HepG2 (cell line): ENCODE results near the gene FRMD4A. TPM values are rescaled to one million over a fixed set of nuclear protein-coding genes. Genes with fewer than 3 reads are reported as not detected.

Experiments used
- ATAC-seq: fragments of 200-7000 bp; cut with Tn5 transposase; 3 replicates; pipeline ENCODE4 v1.9.1; 2020; ENCODE audit warnings: mild to moderate bottlenecking, moderate library complexity
- BruUV-seq: library from RNA; stranded (reverse); fragments of 400-500 nt; replicated peaks from 2 replicates; lab custom pipeline; 2021; lab: Mats Ljungman, UMichigan
- CTCF ChIA-PET: fragments of 300-600 bp; formaldehyde crosslinking; extraction: SDS; loops from one replicate; lab custom pipeline; 2021; ENCODE audit warnings: low total read pairs, inconsistent platforms, low intra/inter-chr PET ratio; lab: Yijun Ruan, JAX
- POLR2A ChIA-PET: fragments of 350-600 bp; sonication (Branson Sonifier 250); formaldehyde crosslinking; loops from one replicate; lab custom pipeline; 2020; ENCODE audit warnings: antibody characterized with exemption, inconsistent platforms; lab: Yijun Ruan, JAX
- DNase-seq: peaks from one replicate; pipeline ENCODE4 v3.0.0-alpha.2; 2015; ENCODE audit warnings: low spot score
- FAIRE-seq: peaks from 3 replicates; lab custom pipeline; 2011; peaks lifted over from hg19 to GRCh38; lab: Jason Lieb, UNC
- H2AFZ ChIP-seq: one replicate; pipeline ENCODE4 v1.6.1; 2011; ENCODE audit warnings: low read length, inconsistent platforms
- H3K27ac ChIP-seq: fragments of 300-600 bp; 3 replicates; pipeline ENCODE4 v1.8.0; 2011; ENCODE audit warnings: mixed run types, mild to moderate bottlenecking, mixed read lengths, low read length, inconsistent platforms; ENCODE audit not compliant: insufficient read depth; ENCODE audit errors: extremely low read length
- H3K27me3 ChIP-seq, 2 experiments: fragments of 200-600 bp in 1 of 2; 2 replicates in 1 of 2; 3 replicates in 1 of 2; pipeline versions ENCODE4 v1.6.0 to v1.8.0; 2011; ENCODE audit warnings: low read length in 2 of 2, mild to moderate bottlenecking in 2 of 2, moderate library complexity in 2 of 2, inconsistent platforms in 1 of 2; ENCODE audit not compliant: insufficient read depth in 2 of 2, control insufficient read depth in 1 of 2
- H3K36me3 ChIP-seq, 2 experiments: fragments of 200-600 bp in 1 of 2; replicated peaks in 1 of 2; 2 replicates in 1 of 2; 3 replicates in 1 of 2; pipeline versions ENCODE4 v1.5.1 to v1.8.0; 2011; ENCODE audit warnings: low read length in 2 of 2, inconsistent platforms in 1 of 2; ENCODE audit not compliant: insufficient read depth in 2 of 2, control insufficient read depth in 1 of 2
- H3K4me1 ChIP-seq: 2 replicates; pipeline ENCODE4 v1.5.1; 2012; ENCODE audit warnings: low read length, inconsistent platforms; ENCODE audit not compliant: insufficient read depth
- H3K4me2 ChIP-seq: 2 replicates; pipeline ENCODE4 v1.6.0; 2011; ENCODE audit warnings: low read depth, low read length, inconsistent platforms
- H3K4me3 ChIP-seq, 3 experiments: fragments of 200-600 bp in 1 of 3; sonication (generic), shearing (Covaris generic) in 1 of 3; replicated peaks in 1 of 3; 2 replicates each; pipeline ENCODE4 v1.5.1; 2011 to 2016; ENCODE audit warnings: low read length in 3 of 3, inconsistent platforms in 2 of 3, low read depth in 2 of 3, mild to moderate bottlenecking in 2 of 3, control low read depth in 1 of 3, mixed read lengths in 1 of 3; ENCODE audit not compliant: insufficient read depth in 1 of 3
- H3K79me2 ChIP-seq: one replicate; pipeline ENCODE4 v1.6.1; 2011; ENCODE audit warnings: low read length, inconsistent platforms; ENCODE audit not compliant: insufficient read depth
- H3K9ac ChIP-seq: 2 replicates; pipeline ENCODE4 v1.6.0; 2011; ENCODE audit warnings: mild to moderate bottlenecking, low read depth, low read length, inconsistent platforms; ENCODE audit not compliant: insufficient read depth
- H3K9me3 ChIP-seq: 2 replicates; pipeline ENCODE4 v1.5.1; 2012; ENCODE audit warnings: mild to moderate bottlenecking, low read length
- H4K20me1 ChIP-seq: 2 replicates; pipeline ENCODE4 v1.6.0; 2011; ENCODE audit warnings: inconsistent platforms, mild to moderate bottlenecking, low read length, moderate library complexity; ENCODE audit not compliant: insufficient read depth
- KLF12 ChIP-seq: sonication (generic); formaldehyde crosslinking; IDR thresholded peaks from 2 replicates; pipeline ENCODE4 v1.4.0; 2020; ENCODE audit warnings: missing genetic modification reagents, borderline replicate concordance
- MZF1 ChIP-seq: sonication (generic); formaldehyde crosslinking; IDR thresholded peaks from 2 replicates; pipeline ENCODE4 v1.8.1; 2023; ENCODE audit warnings: mild to moderate bottlenecking, missing genetic modification reagents, borderline replicate concordance
- RCOR2 ChIP-seq: IDR thresholded peaks from 2 replicates; pipeline ENCODE4 v1.6.1; 2016; ENCODE audit warnings: missing biosample characterization, missing genetic modification reagents
- SRY ChIP-seq: sonication (generic); formaldehyde crosslinking; IDR thresholded peaks from 2 replicates; pipeline ENCODE4 v1.8.0; 2022; ENCODE audit warnings: mild to moderate bottlenecking, missing genetic modification reagents
- ZNF124 ChIP-seq: sonication (generic); formaldehyde crosslinking; IDR thresholded peaks from 2 replicates; pipeline ENCODE4 v1.4.0; 2020; ENCODE audit warnings: missing genetic modification reagents
- ZNF143 ChIP-seq: sonication (generic); formaldehyde crosslinking; IDR thresholded peaks from 2 replicates; pipeline ENCODE4 v1.4.0; 2020; ENCODE audit warnings: missing genetic modification reagents
- ZNF556 ChIP-seq: sonication (generic); formaldehyde crosslinking; IDR thresholded peaks from 2 replicates; pipeline ENCODE4 v1.4.0; 2020; ENCODE audit warnings: mild to moderate bottlenecking, missing genetic modification reagents, borderline replicate concordance
- ZNF839 ChIP-seq: sonication (generic); formaldehyde crosslinking; IDR thresholded peaks from 2 replicates; pipeline ENCODE4 v1.4.0; 2020; ENCODE audit warnings: missing genetic modification reagents, mild to moderate bottlenecking, borderline replicate concordance
- WGBS: methylation state at CpG from one replicate; pipeline ENCODE4 v1.1.6; 2017; ENCODE audit warnings: low lambda C conversion rate; 5-methylcytosine and 5-hydroxymethylcytosine counted together
- in situ Hi-C: cut with HindIII; loops from 2 replicates; pipeline ENCODE4 v1.10.0; 2017; ENCODE audit warnings: low pct_unique_long_range_greater_than_20kb; ENCODE audit not compliant: extremely low pct_ligation_motif_present
- intact Hi-C: fragments of 100-400 bp; cut with micrococcal nuclease; formaldehyde crosslinking; loops from one replicate; pipeline ENCODE4 v1.10.0; 2022; ENCODE audit not compliant: unreplicated experiment
- polyA plus RNA-seq, 8 experiments: library from polyadenylated mRNA; depleted of rRNA in 3 of 8; stranded (reverse) in 7 of 8; unstranded in 1 of 8; fragments of >200 nt; fragmentation: Illumina TruSeq in 4 of 8; extraction: Trizol in 4 of 8; gene quantifications; 2 replicates each; pipeline versions ENCODE4 v1.2.1 to v1.2.3, GENCODE V29; 2011 to 2016; ENCODE audit warnings: low read depth in 4 of 8, missing spikeins in 1 of 8, mixed read lengths in 1 of 8; ENCODE audit not compliant: insufficient read depth in 1 of 8
- total RNA-seq, 5 experiments: library from RNA; depleted of rRNA; stranded (reverse); fragments of >200 nt; fragmentation: Illumina TruSeq; extraction: Trizol; gene quantifications; 2 replicates each; pipeline ENCODE4 v1.2.3, GENCODE V29; 2016; ENCODE audit warnings: low read depth in 1 of 5
- TF ChIP-seq, protein P1 (sequence below): IDR thresholded peaks from 2 replicates; pipeline ENCODE4 v1.6.1; 2016; ENCODE audit warnings: low read depth, control low read depth
- TF ChIP-seq, protein P2 (sequence below): sonication (generic); formaldehyde crosslinking; IDR thresholded peaks from 2 replicates; pipeline ENCODE4 v1.5.0; 2020; ENCODE audit warnings: mild to moderate bottlenecking, missing genetic modification reagents, borderline replicate concordance
- TF ChIP-seq, protein P3 (sequence below): conservative IDR thresholded peaks from 2 replicates; pipeline ENCODE4 v1.6.1; 2018; ENCODE audit warnings: missing genetic modification reagents

The FRMD4A gene
- total and polyA plus RNA-seq, 2 of the 13 experiments (the other 11 are each of a cell fraction or from before 2014, with no cell fraction given): 0.09 to 0.26 TPM

DNA sequence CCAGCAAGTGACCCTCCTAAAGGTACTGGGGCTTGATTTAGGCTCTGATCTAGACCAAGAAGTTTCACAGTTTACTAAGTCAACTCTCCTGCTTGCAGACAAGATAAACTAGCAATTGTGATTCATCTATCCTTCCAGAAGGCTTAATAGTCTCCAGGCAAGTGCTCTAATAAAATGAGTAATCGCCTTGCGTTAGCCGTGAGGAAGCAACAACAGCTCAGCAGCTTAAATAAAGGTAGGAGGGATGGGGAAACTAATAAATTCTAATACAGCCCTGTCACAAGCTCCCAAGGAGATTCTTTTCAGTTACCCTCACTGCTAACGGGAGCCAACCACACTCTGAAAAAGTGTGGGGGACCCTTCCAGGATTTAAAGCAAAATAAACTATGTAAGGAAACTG is 48.4 kb downstream of the FRMD4A start:
- no peak overlapping the region for H3K4me2 ChIP-seq
- H3K9ac ChIP-seq: no peak overlapping the region
- no peaks in the 10 kb centered on the region for H3K4me1 ChIP-seq
- DNase-seq: no peak
- no TSS peak for BruUV-seq
- ChIA-PET CTCF (no interaction called here), POLR2A (no interaction called here)
- no peak for FAIRE-seq
- no peak overlapping the region for H3K27ac ChIP-seq
- H2AFZ ChIP-seq: no peak overlapping the region
- no peaks in the 10 kb centered on the region for H4K20me1 ChIP-seq
- ATAC-seq: no peak
- no peaks in the 10 kb centered on the region for H3K9me3 ChIP-seq
- H3K79me2 ChIP-seq: no peaks in the 10 kb centered on the region
- H3K36me3 ChIP-seq: no peaks in the 10 kb centered on the region
- H3K4me3 ChIP-seq: no peak overlapping the region
- H3K27me3 ChIP-seq: peaks cover 0 to 10% of the 10 kb centered on the region in 2 experiments; a peak in 1 of 5 replicates
- intact Hi-C loops: no loop called here
- in situ Hi-C loops: no loop called here
- WGBS: 51% methylated on average over 4 of the region's 4 CpGs
- TF ChIP-seq, protein P1, sequence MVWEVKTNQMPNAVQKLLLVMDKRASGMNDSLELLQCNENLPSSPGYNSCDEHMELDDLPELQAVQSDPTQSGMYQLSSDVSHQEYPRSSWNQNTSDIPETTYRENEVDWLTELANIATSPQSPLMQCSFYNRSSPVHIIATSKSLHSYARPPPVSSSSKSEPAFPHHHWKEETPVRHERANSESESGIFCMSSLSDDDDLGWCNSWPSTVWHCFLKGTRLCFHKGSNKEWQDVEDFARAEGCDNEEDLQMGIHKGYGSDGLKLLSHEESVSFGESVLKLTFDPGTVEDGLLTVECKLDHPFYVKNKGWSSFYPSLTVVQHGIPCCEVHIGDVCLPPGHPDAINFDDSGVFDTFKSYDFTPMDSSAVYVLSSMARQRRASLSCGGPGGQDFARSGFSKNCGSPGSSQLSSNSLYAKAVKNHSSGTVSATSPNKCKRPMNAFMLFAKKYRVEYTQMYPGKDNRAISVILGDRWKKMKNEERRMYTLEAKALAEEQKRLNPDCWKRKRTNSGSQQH: no peak
- TF ChIP-seq ZNF124 (CRISPR knock-in tag) (no peak), MZF1 (no peak), ZNF839 (CRISPR knock-in tag) (no peak), ZNF556 (CRISPR knock-in tag) (no peak), KLF12 (CRISPR knock-in tag) (no peak), ZNF143 (no peak), RCOR2 (CRISPR knock-in tag) (no peak), SRY (CRISPR knock-in tag) (no peak)
- TF ChIP-seq, protein P2, sequence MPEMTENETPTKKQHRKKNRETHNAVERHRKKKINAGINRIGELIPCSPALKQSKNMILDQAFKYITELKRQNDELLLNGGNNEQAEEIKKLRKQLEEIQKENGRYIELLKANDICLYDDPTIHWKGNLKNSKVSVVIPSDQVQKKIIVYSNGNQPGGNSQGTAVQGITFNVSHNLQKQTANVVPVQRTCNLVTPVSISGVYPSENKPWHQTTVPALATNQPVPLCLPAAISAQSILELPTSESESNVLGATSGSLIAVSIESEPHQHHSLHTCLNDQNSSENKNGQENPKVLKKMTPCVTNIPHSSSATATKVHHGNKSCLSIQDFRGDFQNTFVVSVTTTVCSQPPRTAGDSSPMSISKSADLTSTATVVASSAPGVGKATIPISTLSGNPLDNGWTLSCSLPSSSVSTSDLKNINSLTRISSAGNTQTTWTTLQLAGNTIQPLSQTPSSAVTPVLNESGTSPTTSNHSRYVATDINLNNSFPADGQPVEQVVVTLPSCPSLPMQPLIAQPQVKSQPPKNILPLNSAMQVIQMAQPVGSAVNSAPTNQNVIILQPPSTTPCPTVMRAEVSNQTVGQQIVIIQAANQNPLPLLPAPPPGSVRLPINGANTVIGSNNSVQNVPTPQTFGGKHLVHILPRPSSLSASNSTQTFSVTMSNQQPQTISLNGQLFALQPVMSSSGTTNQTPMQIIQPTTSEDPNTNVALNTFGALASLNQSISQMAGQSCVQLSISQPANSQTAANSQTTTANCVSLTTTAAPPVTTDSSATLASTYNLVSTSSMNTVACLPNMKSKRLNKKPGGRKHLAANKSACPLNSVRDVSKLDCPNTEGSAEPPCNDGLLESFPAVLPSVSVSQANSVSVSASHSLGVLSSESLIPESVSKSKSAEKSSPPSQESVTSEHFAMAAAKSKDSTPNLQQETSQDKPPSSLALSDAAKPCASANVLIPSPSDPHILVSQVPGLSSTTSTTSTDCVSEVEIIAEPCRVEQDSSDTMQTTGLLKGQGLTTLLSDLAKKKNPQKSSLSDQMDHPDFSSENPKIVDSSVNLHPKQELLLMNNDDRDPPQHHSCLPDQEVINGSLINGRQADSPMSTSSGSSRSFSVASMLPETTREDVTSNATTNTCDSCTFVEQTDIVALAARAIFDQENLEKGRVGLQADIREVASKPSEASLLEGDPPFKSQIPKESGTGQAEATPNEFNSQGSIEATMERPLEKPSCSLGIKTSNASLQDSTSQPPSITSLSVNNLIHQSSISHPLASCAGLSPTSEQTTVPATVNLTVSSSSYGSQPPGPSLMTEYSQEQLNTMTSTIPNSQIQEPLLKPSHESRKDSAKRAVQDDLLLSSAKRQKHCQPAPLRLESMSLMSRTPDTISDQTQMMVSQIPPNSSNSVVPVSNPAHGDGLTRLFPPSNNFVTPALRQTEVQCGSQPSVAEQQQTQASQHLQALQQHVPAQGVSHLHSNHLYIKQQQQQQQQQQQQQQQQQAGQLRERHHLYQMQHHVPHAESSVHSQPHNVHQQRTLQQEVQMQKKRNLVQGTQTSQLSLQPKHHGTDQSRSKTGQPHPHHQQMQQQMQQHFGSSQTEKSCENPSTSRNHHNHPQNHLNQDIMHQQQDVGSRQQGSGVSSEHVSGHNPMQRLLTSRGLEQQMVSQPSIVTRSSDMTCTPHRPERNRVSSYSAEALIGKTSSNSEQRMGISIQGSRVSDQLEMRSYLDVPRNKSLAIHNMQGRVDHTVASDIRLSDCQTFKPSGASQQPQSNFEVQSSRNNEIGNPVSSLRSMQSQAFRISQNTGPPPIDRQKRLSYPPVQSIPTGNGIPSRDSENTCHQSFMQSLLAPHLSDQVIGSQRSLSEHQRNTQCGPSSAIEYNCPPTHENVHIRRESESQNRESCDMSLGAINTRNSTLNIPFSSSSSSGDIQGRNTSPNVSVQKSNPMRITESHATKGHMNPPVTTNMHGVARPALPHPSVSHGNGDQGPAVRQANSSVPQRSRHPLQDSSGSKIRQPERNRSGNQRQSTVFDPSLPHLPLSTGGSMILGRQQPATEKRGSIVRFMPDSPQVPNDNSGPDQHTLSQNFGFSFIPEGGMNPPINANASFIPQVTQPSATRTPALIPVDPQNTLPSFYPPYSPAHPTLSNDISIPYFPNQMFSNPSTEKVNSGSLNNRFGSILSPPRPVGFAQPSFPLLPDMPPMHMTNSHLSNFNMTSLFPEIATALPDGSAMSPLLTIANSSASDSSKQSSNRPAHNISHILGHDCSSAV: no peak
- TF ChIP-seq, protein P3, sequence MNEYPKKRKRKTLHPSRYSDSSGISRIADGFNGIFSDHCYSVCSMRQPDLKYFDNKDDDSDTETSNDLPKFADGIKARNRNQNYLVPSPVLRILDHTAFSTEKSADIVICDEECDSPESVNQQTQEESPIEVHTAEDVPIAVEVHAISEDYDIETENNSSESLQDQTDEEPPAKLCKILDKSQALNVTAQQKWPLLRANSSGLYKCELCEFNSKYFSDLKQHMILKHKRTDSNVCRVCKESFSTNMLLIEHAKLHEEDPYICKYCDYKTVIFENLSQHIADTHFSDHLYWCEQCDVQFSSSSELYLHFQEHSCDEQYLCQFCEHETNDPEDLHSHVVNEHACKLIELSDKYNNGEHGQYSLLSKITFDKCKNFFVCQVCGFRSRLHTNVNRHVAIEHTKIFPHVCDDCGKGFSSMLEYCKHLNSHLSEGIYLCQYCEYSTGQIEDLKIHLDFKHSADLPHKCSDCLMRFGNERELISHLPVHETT (CRISPR knock-in tag): no peak
